Neural cell (in vitro differentiated cells): ENCODE results near the gene KRTAP5-8.
"Not testable (repeated sequence)": the region's sequence is repeated elsewhere in the genome, so short reads cannot be mapped to it uniquely, and the experiment has no call there.

Source experiments
- EP300 ChIP-seq: fragments of 450-650 bp; conservative IDR thresholded peaks from 2 replicates; pipeline ENCODE4 v1.6.1; 2014; ENCODE audit warnings: antibody characterized with exemption, mild to moderate bottlenecking, moderate library complexity; ENCODE audit not compliant: poor library complexity, severe bottlenecking
- EZH2 ChIP-seq: fragments of 200-600, 300-800 bp; shearing (Covaris generic), sonication (generic); IDR thresholded peaks from 2 replicates; pipeline ENCODE4 v1.6.1; 2014; ENCODE audit warnings: antibody characterized with exemption, low read length, borderline replicate concordance, mild to moderate bottlenecking; ENCODE audit not compliant: insufficient read depth, poor library complexity, severe bottlenecking
- POLR2AphosphoS5 ChIP-seq: IDR thresholded peaks from 2 replicates; pipeline ENCODE4 v1.6.1; 2012
- TAF1 ChIP-seq: IDR thresholded peaks from 2 replicates; pipeline ENCODE4 v1.6.1; 2012; ENCODE audit warnings: low read depth
- TF ChIP-seq, protein P1 (sequence below): fragments of 450-650 bp; IDR thresholded peaks from 2 replicates; pipeline ENCODE4 v1.5.1; 2014; ENCODE audit warnings: antibody characterized with exemption, mild to moderate bottlenecking, moderate library complexity; ENCODE audit not compliant: poor library complexity, severe bottlenecking
- TF ChIP-seq, protein P2 (sequence below): IDR thresholded peaks from 2 replicates; pipeline ENCODE4 v1.6.1; 2012; ENCODE audit warnings: borderline replicate concordance

- TF ChIP-seq, protein P1, sequence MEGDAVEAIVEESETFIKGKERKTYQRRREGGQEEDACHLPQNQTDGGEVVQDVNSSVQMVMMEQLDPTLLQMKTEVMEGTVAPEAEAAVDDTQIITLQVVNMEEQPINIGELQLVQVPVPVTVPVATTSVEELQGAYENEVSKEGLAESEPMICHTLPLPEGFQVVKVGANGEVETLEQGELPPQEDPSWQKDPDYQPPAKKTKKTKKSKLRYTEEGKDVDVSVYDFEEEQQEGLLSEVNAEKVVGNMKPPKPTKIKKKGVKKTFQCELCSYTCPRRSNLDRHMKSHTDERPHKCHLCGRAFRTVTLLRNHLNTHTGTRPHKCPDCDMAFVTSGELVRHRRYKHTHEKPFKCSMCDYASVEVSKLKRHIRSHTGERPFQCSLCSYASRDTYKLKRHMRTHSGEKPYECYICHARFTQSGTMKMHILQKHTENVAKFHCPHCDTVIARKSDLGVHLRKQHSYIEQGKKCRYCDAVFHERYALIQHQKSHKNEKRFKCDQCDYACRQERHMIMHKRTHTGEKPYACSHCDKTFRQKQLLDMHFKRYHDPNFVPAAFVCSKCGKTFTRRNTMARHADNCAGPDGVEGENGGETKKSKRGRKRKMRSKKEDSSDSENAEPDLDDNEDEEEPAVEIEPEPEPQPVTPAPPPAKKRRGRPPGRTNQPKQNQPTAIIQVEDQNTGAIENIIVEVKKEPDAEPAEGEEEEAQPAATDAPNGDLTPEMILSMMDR = not testable (repeated sequence)
- not testable (repeated sequence) for TF ChIP-seq EZH2, EP300, POLR2AphosphoS5, TAF1
- TF ChIP-seq, protein P2, sequence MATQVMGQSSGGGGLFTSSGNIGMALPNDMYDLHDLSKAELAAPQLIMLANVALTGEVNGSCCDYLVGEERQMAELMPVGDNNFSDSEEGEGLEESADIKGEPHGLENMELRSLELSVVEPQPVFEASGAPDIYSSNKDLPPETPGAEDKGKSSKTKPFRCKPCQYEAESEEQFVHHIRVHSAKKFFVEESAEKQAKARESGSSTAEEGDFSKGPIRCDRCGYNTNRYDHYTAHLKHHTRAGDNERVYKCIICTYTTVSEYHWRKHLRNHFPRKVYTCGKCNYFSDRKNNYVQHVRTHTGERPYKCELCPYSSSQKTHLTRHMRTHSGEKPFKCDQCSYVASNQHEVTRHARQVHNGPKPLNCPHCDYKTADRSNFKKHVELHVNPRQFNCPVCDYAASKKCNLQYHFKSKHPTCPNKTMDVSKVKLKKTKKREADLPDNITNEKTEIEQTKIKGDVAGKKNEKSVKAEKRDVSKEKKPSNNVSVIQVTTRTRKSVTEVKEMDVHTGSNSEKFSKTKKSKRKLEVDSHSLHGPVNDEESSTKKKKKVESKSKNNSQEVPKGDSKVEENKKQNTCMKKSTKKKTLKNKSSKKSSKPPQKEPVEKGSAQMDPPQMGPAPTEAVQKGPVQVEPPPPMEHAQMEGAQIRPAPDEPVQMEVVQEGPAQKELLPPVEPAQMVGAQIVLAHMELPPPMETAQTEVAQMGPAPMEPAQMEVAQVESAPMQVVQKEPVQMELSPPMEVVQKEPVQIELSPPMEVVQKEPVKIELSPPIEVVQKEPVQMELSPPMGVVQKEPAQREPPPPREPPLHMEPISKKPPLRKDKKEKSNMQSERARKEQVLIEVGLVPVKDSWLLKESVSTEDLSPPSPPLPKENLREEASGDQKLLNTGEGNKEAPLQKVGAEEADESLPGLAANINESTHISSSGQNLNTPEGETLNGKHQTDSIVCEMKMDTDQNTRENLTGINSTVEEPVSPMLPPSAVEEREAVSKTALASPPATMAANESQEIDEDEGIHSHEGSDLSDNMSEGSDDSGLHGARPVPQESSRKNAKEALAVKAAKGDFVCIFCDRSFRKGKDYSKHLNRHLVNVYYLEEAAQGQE = not testable (repeated sequence)
Measured at GRCh38 chr11:71585673-71586072, 47.8 kb downstream of the KRTAP5-8 start.
